GM23338 (cell line): ENCODE measurements around the gene SPATA20. TPM values are rescaled to one million over a fixed set of nuclear protein-coding genes. Genes with fewer than 3 reads are reported as not detected.

Source experiments
- ATAC-seq: fragments of 200-7000 bp; cut with Tn5 transposase; 3 replicates; pipeline ENCODE4 v1.9.1; 2020
- DNase-seq: peaks from one replicate; pipeline ENCODE4 v3.0.0-alpha.2; 2015; ENCODE audit warnings: low spot score
- H2AFZ ChIP-seq: fragments of 200-600 bp; sonication (generic); 2 replicates; pipeline ENCODE4 v1.8.0; 2016; ENCODE audit warnings: antibody characterized with exemption, mild to moderate bottlenecking, moderate library complexity
- H3F3A ChIP-seq: fragments of 200-600 bp; sonication (generic); replicated peaks from 2 replicates; pipeline ENCODE4 v1.8.0; 2017; ENCODE audit warnings: antibody characterized with exemption, mixed run types, low read depth
- H3K27ac ChIP-seq: fragments of 200-600 bp; sonication (generic); 2 replicates; pipeline ENCODE4 v1.6.1; 2016; ENCODE audit warnings: low read depth
- H3K27me3 ChIP-seq: fragments of 200-600 bp; sonication (generic); 2 replicates; pipeline ENCODE4 v1.8.0; 2016; ENCODE audit warnings: mild to moderate bottlenecking, mixed run types, moderate library complexity; ENCODE audit not compliant: insufficient read depth
- H3K36me3 ChIP-seq: fragments of 200-600 bp; sonication (generic); 2 replicates; pipeline ENCODE4 v1.8.0; 2016; ENCODE audit warnings: mild to moderate bottlenecking; ENCODE audit not compliant: insufficient read depth
- H3K4me1 ChIP-seq: fragments of 200-600 bp; sonication (generic); 2 replicates; pipeline ENCODE4 v1.8.0; 2016; ENCODE audit warnings: mild to moderate bottlenecking, moderate library complexity; ENCODE audit not compliant: insufficient read depth
- H3K4me2 ChIP-seq: fragments of 200-600 bp; sonication (generic); 2 replicates; pipeline ENCODE4 v1.7.1; 2017; ENCODE audit warnings: mixed run types
- H3K4me3 ChIP-seq: fragments of 200-600 bp; sonication (generic); 2 replicates; pipeline ENCODE4 v1.6.1; 2016; ENCODE audit warnings: mixed run types
- H3K79me2 ChIP-seq: fragments of 200-600 bp; sonication (generic); replicated peaks from 2 replicates; pipeline ENCODE4 v1.8.0; 2017; ENCODE audit warnings: mild to moderate bottlenecking; ENCODE audit not compliant: insufficient read depth
- H3K9me2 ChIP-seq: fragments of 200-600 bp; sonication (generic); 2 replicates; pipeline ENCODE4 v1.8.0; 2017; ENCODE audit not compliant: insufficient read depth
- H4K20me1 ChIP-seq: fragments of 200-600 bp; sonication (generic); replicated peaks from 2 replicates; pipeline ENCODE4 v1.8.0; 2017; ENCODE audit warnings: mild to moderate bottlenecking; ENCODE audit not compliant: insufficient read depth
- H3K27ac Mint-ChIP-seq: 2 replicates; pipeline ENCODE4 v1.8.0; 2020; ENCODE audit warnings: inconsistent platforms, mild to moderate bottlenecking, moderate library complexity, mixed read lengths
- H3K27me3 Mint-ChIP-seq: 3 replicates; pipeline ENCODE4 v1.8.0; 2022; ENCODE audit warnings: low read depth, mild to moderate bottlenecking, moderate library complexity, mixed read lengths, inconsistent platforms; ENCODE audit not compliant: insufficient read depth, poor library complexity
- H3K36me3 Mint-ChIP-seq: 3 replicates; pipeline ENCODE4 v1.8.0; 2021; ENCODE audit warnings: low read depth, mild to moderate bottlenecking, inconsistent platforms, moderate library complexity, mixed read lengths
- H3K4me1 Mint-ChIP-seq: 3 replicates; pipeline ENCODE4 v1.8.0; 2020; ENCODE audit warnings: mild to moderate bottlenecking, inconsistent platforms, mixed read lengths
- H3K4me3 Mint-ChIP-seq: 3 replicates; pipeline ENCODE4 v1.8.0; 2021; ENCODE audit warnings: moderate library complexity, mild to moderate bottlenecking, inconsistent platforms, mixed read lengths
- H3K9me3 Mint-ChIP-seq: 3 replicates; pipeline ENCODE4 v1.8.0; 2020; ENCODE audit warnings: moderate library complexity, mild to moderate bottlenecking, inconsistent platforms, mixed read lengths
- CREB1 ChIP-seq: fragments of 250-450 bp; sonication (Bioruptor Pico); IDR thresholded peaks from 2 replicates; pipeline ENCODE4 v1.5.0; 2020; ENCODE audit warnings: low read depth, mild to moderate bottlenecking, moderate library complexity
- ETS1 ChIP-seq: IDR thresholded peaks from 2 replicates; pipeline ENCODE4 v1.6.1; 2016; ENCODE audit warnings: antibody characterized with exemption
- POLR2AphosphoS5 ChIP-seq: IDR thresholded peaks from 2 replicates; pipeline ENCODE4 v1.6.1; 2016; ENCODE audit warnings: antibody characterized with exemption, low read depth
- REST ChIP-seq: IDR thresholded peaks from one replicate; pipeline ENCODE4 v1.6.1; 2018; ENCODE audit warnings: antibody characterized with exemption; ENCODE audit not compliant: unreplicated experiment
- STAT1 ChIP-seq: IDR thresholded peaks from one replicate; pipeline ENCODE4 v1.6.1; 2016; ENCODE audit warnings: antibody characterized with exemption; ENCODE audit not compliant: unreplicated experiment
- ZNF331 ChIP-seq: fragments of 250-450 bp; sonication (Bioruptor Pico); IDR thresholded peaks from 2 replicates; pipeline ENCODE4 v1.5.0; 2020; ENCODE audit warnings: low read depth, mild to moderate bottlenecking, moderate library complexity
- polyA plus RNA-seq: library from polyadenylated mRNA; unstranded; fragments of >200 nt; fragmentation: Nextera tagmentation; extraction: Ambion mirVana; gene quantifications from 2 replicates; pipeline ENCODE4 v1.2.1, GENCODE V29; 2016
- total RNA-seq: library from RNA; depleted of rRNA; stranded (reverse); fragments of >200 nt; shearing (Covaris generic); gene quantifications from 2 replicates; pipeline ENCODE4 v1.2.3, GENCODE V29; 2014
- TF ChIP-seq, protein P1 (sequence below): fragments of 250-450 bp; sonication (Bioruptor Pico); IDR thresholded peaks from 2 replicates; pipeline ENCODE4 v1.5.0; 2020; ENCODE audit warnings: mild to moderate bottlenecking, moderate library complexity

The SPATA20 gene
- total and polyA plus RNA-seq, 2 experiments from 2014 or later, result 13.8 to 32.7 TPM

DNA sequence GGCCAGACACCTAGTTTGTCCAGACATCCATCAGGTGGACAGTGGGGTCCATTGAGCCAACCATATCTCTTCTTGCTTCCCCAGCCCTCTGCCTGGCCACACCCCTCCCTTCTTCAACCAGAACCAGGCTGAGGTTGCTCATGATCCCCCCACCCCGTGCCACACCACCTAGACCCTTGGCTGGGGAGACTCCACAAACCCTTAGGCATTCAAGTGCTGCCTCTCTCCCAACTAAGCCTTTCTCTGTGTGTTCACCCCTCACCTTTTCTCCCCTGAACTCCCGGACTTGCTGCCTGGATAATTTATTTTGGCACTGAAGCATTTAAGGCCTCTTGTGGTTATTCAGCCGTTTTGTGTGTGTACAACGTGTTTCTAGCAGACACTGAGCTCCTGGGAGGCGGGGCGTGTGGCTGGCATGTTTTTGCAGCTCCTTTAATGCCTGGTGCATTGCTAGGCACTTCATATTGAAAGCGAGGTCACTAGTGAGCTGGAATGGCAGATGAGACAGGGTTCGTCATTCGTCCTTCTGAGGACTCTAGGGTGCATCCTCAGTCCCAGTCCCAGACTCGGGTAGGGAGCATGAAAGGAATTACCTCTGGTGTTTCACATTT is 42.2 kb downstream of the SPATA20 start:
- Histone ChIP-seq H3K4me2 (no peak overlapping the region), H3K27ac (no peak overlapping the region), H4K20me1 (no peaks in the 10 kb centered on the region), H3K4me3 (no peak overlapping the region), H2AFZ (no peak overlapping the region), H3K9me2 (no peaks in the 10 kb centered on the region), H3F3A (no peaks in the 10 kb centered on the region), H3K27me3 (no peaks in the 10 kb centered on the region), H3K4me1 (peaks cover 6% of the 10 kb centered on the region; the same call in 1 of the 2 replicates), H3K79me2 (no peaks in the 10 kb centered on the region), H3K36me3 (no peaks in the 10 kb centered on the region)
- DNase-seq, result no peak
- no peak for ATAC-seq
- Mint-ChIP-seq H3K4me1 (peaks cover 26% of the 10 kb centered on the region), H3K27me3 (peaks cover 28% of the 10 kb centered on the region), H3K4me3 (no peak overlapping the region), H3K27ac (no peak overlapping the region; the same call in 1 of the 2 replicates), H3K36me3 (no peaks in the 10 kb centered on the region), H3K9me3 (no peaks in the 10 kb centered on the region)
- no peak for TF ChIP-seq ETS1
- TF ChIP-seq STAT1, result no peak
- TF ChIP-seq CREB1 (CRISPR knock-in tag), result no peak

DNA sequence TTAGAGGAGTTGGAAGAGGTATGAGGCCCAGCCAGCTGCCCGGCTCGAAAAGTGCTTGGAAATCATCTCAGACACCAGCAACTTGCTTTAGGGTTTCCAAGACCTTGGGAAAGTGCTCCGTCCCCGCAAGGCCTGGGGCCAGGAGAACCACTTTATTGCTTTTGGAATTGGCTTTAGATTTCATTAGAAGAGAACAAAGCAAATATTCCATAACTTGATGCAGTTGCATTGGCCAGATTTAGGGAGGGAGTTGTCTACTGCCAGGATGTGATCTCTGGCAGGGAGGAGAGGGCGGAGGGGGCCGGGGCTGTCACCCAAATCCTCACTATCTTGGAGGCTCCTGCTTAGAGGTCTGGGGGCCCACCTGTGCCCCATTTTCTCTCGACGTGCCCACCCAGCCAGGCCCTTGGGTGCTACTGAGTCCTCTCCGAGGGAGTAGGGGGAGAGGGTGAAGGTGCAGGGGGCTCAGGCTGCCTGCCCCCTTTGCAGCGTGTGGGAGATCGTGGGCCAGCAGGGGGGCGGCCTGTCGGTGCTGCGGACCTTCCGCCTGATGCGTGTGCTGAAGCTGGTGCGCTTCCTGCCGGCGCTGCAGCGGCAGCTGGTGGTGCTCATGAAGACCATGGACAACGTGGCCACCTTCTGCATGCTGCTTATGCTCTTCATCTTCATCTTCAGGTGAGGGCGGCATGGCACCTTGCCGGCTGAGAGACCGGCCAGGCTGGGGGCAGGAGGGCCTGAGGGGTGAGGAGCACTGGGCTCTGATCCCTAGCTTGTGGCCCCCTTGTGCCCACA is 44.2 kb downstream of the SPATA20 start:
- no peak for ATAC-seq
- H3K4me3 Mint-ChIP-seq, result no peak overlapping the region
- Histone ChIP-seq H3K4me3 (no peak overlapping the region), H3K4me1 (peaks cover 6% of the 10 kb centered on the region; the same call in 1 of the 2 replicates), H3K9me2 (no peaks in the 10 kb centered on the region), H3K4me2 (no peak overlapping the region), H3K36me3 (no peaks in the 10 kb centered on the region), H3F3A (no peaks in the 10 kb centered on the region), H4K20me1 (no peaks in the 10 kb centered on the region), H2AFZ (no peak overlapping the region), H3K79me2 (no peaks in the 10 kb centered on the region), H3K27ac (no peak overlapping the region), H3K27me3 (no peaks in the 10 kb centered on the region)
- no peak overlapping the region for H3K27ac Mint-ChIP-seq
- H3K4me1 Mint-ChIP-seq, result peaks cover 25% of the 10 kb centered on the region
- no peak for DNase-seq
- H3K36me3 Mint-ChIP-seq, result no peaks in the 10 kb centered on the region
- H3K27me3 Mint-ChIP-seq, result peaks cover 30% of the 10 kb centered on the region
- no peaks in the 10 kb centered on the region for H3K9me3 Mint-ChIP-seq
- TF ChIP-seq STAT1, result no peak
- TF ChIP-seq, protein P1, sequence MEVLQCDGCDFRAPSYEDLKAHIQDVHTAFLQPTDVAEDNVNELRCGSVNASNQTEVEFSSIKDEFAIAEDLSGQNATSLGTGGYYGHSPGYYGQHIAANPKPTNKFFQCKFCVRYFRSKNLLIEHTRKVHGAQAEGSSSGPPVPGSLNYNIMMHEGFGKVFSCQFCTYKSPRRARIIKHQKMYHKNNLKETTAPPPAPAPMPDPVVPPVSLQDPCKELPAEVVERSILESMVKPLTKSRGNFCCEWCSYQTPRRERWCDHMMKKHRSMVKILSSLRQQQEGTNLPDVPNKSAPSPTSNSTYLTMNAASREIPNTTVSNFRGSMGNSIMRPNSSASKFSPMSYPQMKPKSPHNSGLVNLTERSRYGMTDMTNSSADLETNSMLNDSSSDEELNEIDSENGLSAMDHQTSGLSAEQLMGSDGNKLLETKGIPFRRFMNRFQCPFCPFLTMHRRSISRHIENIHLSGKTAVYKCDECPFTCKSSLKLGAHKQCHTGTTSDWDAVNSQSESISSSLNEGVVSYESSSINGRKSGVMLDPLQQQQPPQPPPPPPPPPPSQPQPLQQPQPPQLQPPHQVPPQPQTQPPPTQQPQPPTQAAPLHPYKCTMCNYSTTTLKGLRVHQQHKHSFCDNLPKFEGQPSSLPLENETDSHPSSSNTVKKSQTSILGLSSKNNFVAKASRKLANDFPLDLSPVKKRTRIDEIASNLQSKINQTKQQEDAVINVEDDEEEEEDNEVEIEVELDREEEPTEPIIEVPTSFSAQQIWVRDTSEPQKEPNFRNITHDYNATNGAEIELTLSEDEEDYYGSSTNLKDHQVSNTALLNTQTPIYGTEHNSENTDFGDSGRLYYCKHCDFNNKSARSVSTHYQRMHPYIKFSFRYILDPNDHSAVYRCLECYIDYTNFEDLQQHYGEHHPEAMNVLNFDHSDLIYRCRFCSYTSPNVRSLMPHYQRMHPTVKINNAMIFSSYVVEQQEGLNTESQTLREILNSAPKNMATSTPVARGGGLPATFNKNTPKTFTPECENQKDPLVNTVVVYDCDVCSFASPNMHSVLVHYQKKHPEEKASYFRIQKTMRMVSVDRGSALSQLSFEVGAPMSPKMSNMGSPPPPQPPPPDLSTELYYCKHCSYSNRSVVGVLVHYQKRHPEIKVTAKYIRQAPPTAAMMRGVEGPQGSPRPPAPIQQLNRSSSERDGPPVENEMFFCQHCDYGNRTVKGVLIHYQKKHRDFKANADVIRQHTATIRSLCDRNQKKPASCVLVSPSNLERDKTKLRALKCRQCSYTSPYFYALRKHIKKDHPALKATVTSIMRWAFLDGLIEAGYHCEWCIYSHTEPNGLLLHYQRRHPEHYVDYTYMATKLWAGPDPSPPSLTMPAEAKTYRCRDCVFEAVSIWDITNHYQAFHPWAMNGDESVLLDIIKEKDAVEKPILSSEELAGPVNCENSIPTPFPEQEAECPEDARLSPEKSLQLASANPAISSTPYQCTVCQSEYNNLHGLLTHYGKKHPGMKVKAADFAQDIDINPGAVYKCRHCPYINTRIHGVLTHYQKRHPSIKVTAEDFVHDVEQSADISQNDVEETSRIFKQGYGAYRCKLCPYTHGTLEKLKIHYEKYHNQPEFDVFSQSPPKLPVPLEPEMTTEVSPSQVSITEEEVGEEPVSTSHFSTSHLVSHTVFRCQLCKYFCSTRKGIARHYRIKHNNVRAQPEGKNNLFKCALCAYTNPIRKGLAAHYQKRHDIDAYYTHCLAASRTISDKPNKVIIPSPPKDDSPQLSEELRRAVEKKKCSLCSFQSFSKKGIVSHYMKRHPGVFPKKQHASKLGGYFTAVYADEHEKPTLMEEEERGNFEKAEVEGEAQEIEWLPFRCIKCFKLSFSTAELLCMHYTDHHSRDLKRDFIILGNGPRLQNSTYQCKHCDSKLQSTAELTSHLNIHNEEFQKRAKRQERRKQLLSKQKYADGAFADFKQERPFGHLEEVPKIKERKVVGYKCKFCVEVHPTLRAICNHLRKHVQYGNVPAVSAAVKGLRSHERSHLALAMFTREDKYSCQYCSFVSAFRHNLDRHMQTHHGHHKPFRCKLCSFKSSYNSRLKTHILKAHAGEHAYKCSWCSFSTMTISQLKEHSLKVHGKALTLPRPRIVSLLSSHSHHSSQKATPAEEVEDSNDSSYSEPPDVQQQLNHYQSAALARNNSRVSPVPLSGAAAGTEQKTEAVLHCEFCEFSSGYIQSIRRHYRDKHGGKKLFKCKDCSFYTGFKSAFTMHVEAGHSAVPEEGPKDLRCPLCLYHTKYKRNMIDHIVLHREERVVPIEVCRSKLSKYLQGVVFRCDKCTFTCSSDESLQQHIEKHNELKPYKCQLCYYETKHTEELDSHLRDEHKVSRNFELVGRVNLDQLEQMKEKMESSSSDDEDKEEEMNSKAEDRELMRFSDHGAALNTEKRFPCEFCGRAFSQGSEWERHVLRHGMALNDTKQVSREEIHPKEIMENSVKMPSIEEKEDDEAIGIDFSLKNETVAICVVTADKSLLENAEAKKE (CRISPR knock-in tag), result no peak
- no peak for TF ChIP-seq POLR2AphosphoS5
- no peak for TF ChIP-seq ZNF331 (CRISPR knock-in tag)
- TF ChIP-seq ETS1, result no peak
- no peak for TF ChIP-seq CREB1 (CRISPR knock-in tag)
- no peak for TF ChIP-seq REST
